Ascending aorta (tissue), 2 donors: ENCODE data around the gene CAMK2A. TPM values are rescaled to one million over a fixed set of nuclear protein-coding genes. Genes with fewer than 3 reads are reported as not detected.
"Not testable (repeated sequence)": the region's sequence is repeated elsewhere in the genome, so short reads cannot be mapped to it uniquely, and the experiment has no call there.

Source experiments
- DNase-seq, 2 donors: peaks; one replicate each; pipeline ENCODE4 v3.0.0-alpha.2; 2019; ENCODE audit warnings: low spot score in 2 of 2
- H3K27ac ChIP-seq, 2 donors: fragments of 200-600 bp; sonication (generic); one replicate each; pipeline ENCODE4 v1.5.1; 2016 to 2017; ENCODE audit warnings: mild to moderate bottlenecking in 1 of 2
- H3K27me3 ChIP-seq: fragments of 200-600 bp; sonication (generic); one replicate; pipeline ENCODE4 v1.5.1; 2017
- H3K36me3 ChIP-seq, 2 donors: fragments of 200-600 bp; sonication (generic); one replicate each; pipeline ENCODE4 v1.5.1; 2016
- H3K4me1 ChIP-seq, 2 donors: fragments of 200-600 bp; sonication (generic); one replicate each; pipeline ENCODE4 v1.5.1; 2016 to 2017; ENCODE audit warnings: mild to moderate bottlenecking in 1 of 2
- H3K4me3 ChIP-seq, 2 donors: fragments of 200-600 bp; sonication (generic); one replicate each; pipeline ENCODE4 v1.5.1; 2016 to 2017; ENCODE audit warnings: mild to moderate bottlenecking in 1 of 2
- H3K9me3 ChIP-seq, 2 donors: fragments of 200-600 bp; sonication (generic); one replicate each; pipeline ENCODE4 v1.5.1; 2016
- CTCF ChIP-seq, 3 experiments: fragments of 200-600 bp in 2 of 3; fragments of 450-650 bp in 1 of 3; sonication (generic) in 2 of 3; IDR thresholded peaks; one replicate each; pipeline ENCODE4 v1.5.1; 2016 to 2019; ENCODE audit warnings: antibody characterized with exemption in 3 of 3, mild to moderate bottlenecking in 1 of 3, moderate library complexity in 1 of 3
- intact Hi-C: fragments of 100-400 bp; cut with DNase I; formaldehyde crosslinking; loops from one replicate; pipeline ENCODE4 v1.15.1; 2023
- total RNA-seq: library from RNA; depleted of rRNA; stranded (reverse); fragments of >200 nt; gene quantifications from one replicate; pipeline ENCODE4 v1.1.0, GENCODE V29; 2016

The CAMK2A gene
- total RNA-seq, 1 donor from 2014 or later = not detected

- Histone ChIP-seq H3K4me3 (no peak overlapping the region), H3K27me3 (no peaks in the 10 kb centered on the region), H3K36me3 (no peaks in the 10 kb centered on the region), H3K27ac (no peak overlapping the region), H3K4me1 (no peaks in the 10 kb centered on the region), H3K9me3 (no peaks in the 10 kb centered on the region)
- intact Hi-C loops = no loop called here
- no peak for DNase-seq
- TF ChIP-seq CTCF (IDR thresholded peaks at IDR 0.05) = no peak
Observed at GRCh38 chr5:150236313-150236712, 53.3 kb downstream of the CAMK2A start.

- intact Hi-C loops = no loop called here
- H3K27me3 ChIP-seq = no peaks in the 10 kb centered on the region
- no peak for DNase-seq
- H3K4me1 ChIP-seq = no peaks in the 10 kb centered on the region
- no peak for TF ChIP-seq CTCF (IDR thresholded peaks at IDR 0.05)
- H3K4me3 ChIP-seq = no peak overlapping the region
- no peaks in the 10 kb centered on the region for H3K9me3 ChIP-seq
- H3K36me3 ChIP-seq = no peaks in the 10 kb centered on the region
- H3K27ac ChIP-seq = no peak overlapping the region
Observed at GRCh38 chr5:150235500-150235854, 54.1 kb downstream of the CAMK2A start.

- TF ChIP-seq CTCF (IDR thresholded peaks at IDR 0.05) = no peak
- Histone ChIP-seq H3K9me3 (no peaks in the 10 kb centered on the region), H3K4me3 (no peak overlapping the region), H3K27ac (no peak overlapping the region), H3K27me3 (no peaks in the 10 kb centered on the region), H3K4me1 (no peaks in the 10 kb centered on the region), H3K36me3 (no peaks in the 10 kb centered on the region)
- no peak for DNase-seq
- intact Hi-C loops = no loop called here
Observed at GRCh38 chr5:150234576-150235499, 54.7 kb downstream of the CAMK2A start.

- H3K27me3 ChIP-seq, H3K9me3 ChIP-seq, H3K4me1 ChIP-seq, intact Hi-C loops, H3K4me3 ChIP-seq, H3K27ac ChIP-seq, DNase-seq, H3K36me3 ChIP-seq: not testable (repeated sequence)
Observed at GRCh38 chr5:150233706-150234105, 55.9 kb downstream of the CAMK2A start.

DNA sequence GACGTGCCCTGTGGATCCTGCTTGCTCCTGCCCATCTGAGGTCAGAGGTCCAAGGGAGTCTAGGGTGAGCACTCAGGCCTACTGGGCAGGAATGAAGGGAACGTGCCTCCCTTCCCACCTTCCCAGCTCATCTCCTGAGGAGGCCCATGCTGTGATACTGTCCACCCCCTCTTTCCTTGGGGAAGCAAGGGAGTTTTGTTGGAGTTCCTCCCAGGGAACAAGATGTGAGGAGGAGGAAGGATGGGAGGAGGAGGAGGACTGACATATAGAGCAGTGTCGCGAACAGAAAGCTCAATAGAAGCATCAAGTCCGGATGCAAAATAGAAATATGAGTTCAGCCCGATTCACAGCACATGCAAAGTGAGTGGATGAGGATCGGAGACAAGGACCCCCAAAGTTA lies 58.7 kb downstream of the CAMK2A start:
- H3K36me3 ChIP-seq = no peaks in the 10 kb centered on the region
- no peaks in the 10 kb centered on the region for H3K9me3 ChIP-seq
- no peak overlapping the region for H3K27ac ChIP-seq
- H3K27me3 ChIP-seq = no peaks in the 10 kb centered on the region
- no peak overlapping the region for H3K4me3 ChIP-seq
- intact Hi-C loops = no loop called here
- DNase-seq = no peak
- H3K4me1 ChIP-seq = no peaks in the 10 kb centered on the region
- TF ChIP-seq CTCF (IDR thresholded peaks at IDR 0.05) = no peak

- TF ChIP-seq CTCF (IDR thresholded peaks at IDR 0.05) = no peak
Observed at GRCh38 chr5:150229571-150229970, 60.0 kb downstream of the CAMK2A start.

More at GRCh38 chr5:150229571-150229970, 60.0 kb downstream of the CAMK2A start:
- intact Hi-C loops = no loop called here
- no peaks in the 10 kb centered on the region for H3K4me1 ChIP-seq
- no peaks in the 10 kb centered on the region for H3K9me3 ChIP-seq
- no peak for DNase-seq
- H3K36me3 ChIP-seq = no peaks in the 10 kb centered on the region
- H3K27ac ChIP-seq = no peak overlapping the region
- no peaks in the 10 kb centered on the region for H3K27me3 ChIP-seq
- no peak overlapping the region for H3K4me3 ChIP-seq
